GM19043 (cell line): ENCODE measurements around the gene CEP164.

Experiments used
- ATAC-seq: cut with Tn5 transposase; IDR thresholded peaks from one replicate; pipeline ENCODE4 v1.9.1; 2021; ENCODE audit warnings: low read depth; ENCODE audit not compliant: unreplicated experiment

Gene CEP164

GRCh38 chr11:117327567-117328374 lies at the start of gene CEP164:
Gene CEP164, plus strand, starts transcription at chr11:117327854. Its CDS starts 10,733 bp downstream, at chr11:117338587.
- peak; percentile 96 for ATAC-seq

- ATAC-seq = no peak
These were observed 49.3 kb upstream of the CEP164 start for GRCh38 chr11:117278347-117278746.

GRCh38 chr11:117279711-117280376 lies 47.8 kb upstream of the CEP164 start:
- no peak for ATAC-seq

- ATAC-seq = no peak
These were observed 46.5 kb upstream of the CEP164 start for GRCh38 chr11:117281159-117281558.

GRCh38 chr11:117281869-117282268 lies 45.8 kb upstream of the CEP164 start:
- no peak for ATAC-seq

GRCh38 chr11:117282956-117283355 lies 44.7 kb upstream of the CEP164 start:
- ATAC-seq = no peak

- no peak for ATAC-seq
These were observed 43.6 kb upstream of the CEP164 start for GRCh38 chr11:117284053-117284452.

- no peak for ATAC-seq
These were observed 41.1 kb upstream of the CEP164 start for GRCh38 chr11:117286588-117286987.

GRCh38 chr11:117287668-117288067 lies 40.0 kb upstream of the CEP164 start:
- ATAC-seq = no peak

GRCh38 chr11:117289795-117290194 lies 37.9 kb upstream of the CEP164 start:
- no peak for ATAC-seq

GRCh38 chr11:117290809-117291396 lies 36.8 kb upstream of the CEP164 start, which contains the start of gene BACE1-AS:
Gene BACE1-AS, plus strand, starts transcription at chr11:117291346.
- ATAC-seq = no peak

- no peak for ATAC-seq
These were observed 35.0 kb upstream of the CEP164 start for GRCh38 chr11:117292616-117293015.

GRCh38 chr11:117295438-117296137 lies 32.1 kb upstream of the CEP164 start:
- ATAC-seq = no peak

- ATAC-seq = no peak
These were observed 30.8 kb upstream of the CEP164 start for GRCh38 chr11:117296881-117297280.

GRCh38 chr11:117298195-117298594 lies 29.5 kb upstream of the CEP164 start:
- ATAC-seq = no peak

- ATAC-seq = no peak
These were observed 28.0 kb upstream of the CEP164 start for GRCh38 chr11:117299351-117300282.

- no peak for ATAC-seq
These were observed 27.4 kb upstream of the CEP164 start for GRCh38 chr11:117300283-117300663.

GRCh38 chr11:117300773-117301172 lies 26.9 kb upstream of the CEP164 start:
- ATAC-seq = no peak

GRCh38 chr11:117302228-117302627 lies 25.4 kb upstream of the CEP164 start:
- ATAC-seq = no peak

GRCh38 chr11:117303101-117303500 lies 24.6 kb upstream of the CEP164 start:
- no peak for ATAC-seq
